MM.1S (cell line): ENCODE data around the gene MDM1.

Experiments used
- DNase-seq: peaks from one replicate; pipeline ENCODE4 v3.0.0-alpha.2; 2015
- H2AFZ ChIP-seq: fragments of 300-600 bp; sonication (generic); 2 replicates; pipeline ENCODE4 v1.6.0; 2016; ENCODE audit warnings: antibody characterized with exemption, low read length
- H3F3A ChIP-seq: fragments of 300-600 bp; sonication (generic); 2 replicates; pipeline ENCODE4 v1.6.1; 2016; ENCODE audit warnings: mild to moderate bottlenecking, antibody characterized with exemption, low read length, moderate library complexity, mixed read lengths; ENCODE audit not compliant: insufficient read depth
- H3K27ac ChIP-seq: fragments of 300-600 bp; sonication (generic); 2 replicates; pipeline ENCODE4 v1.5.1; 2016; ENCODE audit warnings: mild to moderate bottlenecking, low read length
- H3K27me3 ChIP-seq: fragments of 300-600 bp; sonication (generic); replicated peaks from 2 replicates; pipeline ENCODE4 v1.6.0; 2016; ENCODE audit warnings: low read length; ENCODE audit not compliant: insufficient read depth
- H3K36me3 ChIP-seq: fragments of 300-600 bp; sonication (generic); replicated peaks from 2 replicates; pipeline ENCODE4 v1.6.1; 2016; ENCODE audit warnings: mild to moderate bottlenecking, low read length, mixed read lengths; ENCODE audit not compliant: insufficient read depth
- H3K4me1 ChIP-seq: fragments of 300-600 bp; sonication (generic); 2 replicates; pipeline ENCODE4 v1.6.1; 2016; ENCODE audit warnings: low read length, mixed read lengths
- H3K4me2 ChIP-seq: fragments of 300-600 bp; sonication (generic); 2 replicates; pipeline ENCODE4 v1.6.0; 2016; ENCODE audit warnings: low read depth, low read length
- H3K4me3 ChIP-seq: fragments of 300-600 bp; sonication (generic); 2 replicates; pipeline ENCODE4 v1.5.1; 2016; ENCODE audit warnings: low read length, mixed read lengths
- H3K79me2 ChIP-seq: fragments of 300-600 bp; sonication (generic); 2 replicates; pipeline ENCODE4 v1.6.1; 2016; ENCODE audit warnings: mixed run types, low read length, mixed read lengths
- H3K9ac ChIP-seq: fragments of 300-600 bp; sonication (generic); 2 replicates; pipeline ENCODE4 v1.6.1; 2016; ENCODE audit warnings: low read length, mixed read lengths
- H3K9me2 ChIP-seq: fragments of 300-600 bp; sonication (generic); replicated peaks from 2 replicates; pipeline ENCODE4 v1.6.1; 2016; ENCODE audit warnings: mild to moderate bottlenecking, low read length, mixed read lengths; ENCODE audit not compliant: insufficient read depth
- H3K9me3 ChIP-seq: fragments of 300-600 bp; sonication (generic); replicated peaks from 2 replicates; pipeline ENCODE4 v1.6.1; 2016; ENCODE audit warnings: mild to moderate bottlenecking, low read length, mixed read lengths; ENCODE audit not compliant: insufficient read depth
- H4K20me1 ChIP-seq: fragments of 300-600 bp; sonication (generic); 2 replicates; pipeline ENCODE4 v1.6.1; 2016; ENCODE audit warnings: mild to moderate bottlenecking, low read length, moderate library complexity, mixed read lengths; ENCODE audit not compliant: insufficient read depth
- EZH2 ChIP-seq: fragments of 300-600 bp; sonication (generic); optimal IDR thresholded peaks from 2 replicates; pipeline ENCODE3; 2017; ENCODE audit warnings: low read depth, mild to moderate bottlenecking, antibody characterized with exemption, low read length, mixed read lengths
- EZH2phosphoT487 ChIP-seq: fragments of 300-600 bp; sonication (generic); IDR thresholded peaks from 2 replicates; pipeline ENCODE4 v1.6.1; 2018; ENCODE audit warnings: antibody characterized with exemption, low read length
- TF ChIP-seq, protein P1 (sequence below): fragments of 300-600 bp; sonication (generic); IDR thresholded peaks from 2 replicates; pipeline ENCODE4 v1.5.1; 2016; ENCODE audit warnings: antibody characterized with exemption, low read length, mixed read lengths

The MDM1 gene

DNA sequence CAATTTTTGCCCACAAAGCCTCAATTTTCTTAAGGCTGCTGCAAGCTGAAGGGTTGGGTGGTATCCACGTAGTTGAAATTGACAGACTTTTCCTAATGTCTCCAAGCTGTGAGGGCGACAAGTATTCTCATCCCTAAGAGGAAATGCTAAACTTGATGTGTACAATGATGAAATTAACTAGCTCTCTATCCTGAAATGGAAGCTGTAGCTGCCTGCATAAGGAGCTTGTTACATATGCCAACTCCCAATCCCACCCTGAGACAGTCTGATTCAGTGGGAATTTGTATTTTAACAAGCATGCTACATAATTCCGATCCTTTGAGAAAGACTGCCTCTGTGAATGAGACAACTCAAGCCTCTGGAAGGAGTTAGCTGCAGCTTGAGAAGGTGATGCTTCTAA is 45.7 kb upstream of the MDM1 start:
- H3K4me1 ChIP-seq = peaks cover 50% of the 10 kb centered on the region
- DNase-seq = no peak

DNA sequence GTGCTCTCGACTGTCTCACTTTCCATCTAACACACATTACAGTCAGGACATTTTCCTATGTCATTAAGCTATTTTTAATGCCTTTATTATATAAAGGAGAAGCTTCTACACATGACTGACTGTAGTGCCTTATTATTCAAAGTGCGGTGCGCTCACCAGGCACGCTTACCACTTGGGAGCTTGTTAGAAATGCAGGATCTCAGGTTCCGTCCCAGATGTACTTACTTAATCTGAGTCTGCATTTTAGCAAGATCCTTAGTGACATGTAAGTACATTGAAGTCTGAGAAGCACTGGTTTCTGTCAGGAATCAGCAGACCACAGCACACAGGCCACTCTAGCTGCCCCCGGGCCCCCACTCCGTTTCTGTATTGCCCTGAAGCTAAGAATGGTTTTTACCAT is 44.7 kb upstream of the MDM1 start:
- no peaks in the 10 kb centered on the region for H3K9me2 ChIP-seq
- no peak overlapping the region for H3K4me2 ChIP-seq
- no peaks in the 10 kb centered on the region for H3K9me3 ChIP-seq
- no peaks in the 10 kb centered on the region for H4K20me1 ChIP-seq
- DNase-seq = no peak
- TF ChIP-seq EZH2phosphoT487 (no peak), EZH2 (no peak)
- TF ChIP-seq, protein P1, sequence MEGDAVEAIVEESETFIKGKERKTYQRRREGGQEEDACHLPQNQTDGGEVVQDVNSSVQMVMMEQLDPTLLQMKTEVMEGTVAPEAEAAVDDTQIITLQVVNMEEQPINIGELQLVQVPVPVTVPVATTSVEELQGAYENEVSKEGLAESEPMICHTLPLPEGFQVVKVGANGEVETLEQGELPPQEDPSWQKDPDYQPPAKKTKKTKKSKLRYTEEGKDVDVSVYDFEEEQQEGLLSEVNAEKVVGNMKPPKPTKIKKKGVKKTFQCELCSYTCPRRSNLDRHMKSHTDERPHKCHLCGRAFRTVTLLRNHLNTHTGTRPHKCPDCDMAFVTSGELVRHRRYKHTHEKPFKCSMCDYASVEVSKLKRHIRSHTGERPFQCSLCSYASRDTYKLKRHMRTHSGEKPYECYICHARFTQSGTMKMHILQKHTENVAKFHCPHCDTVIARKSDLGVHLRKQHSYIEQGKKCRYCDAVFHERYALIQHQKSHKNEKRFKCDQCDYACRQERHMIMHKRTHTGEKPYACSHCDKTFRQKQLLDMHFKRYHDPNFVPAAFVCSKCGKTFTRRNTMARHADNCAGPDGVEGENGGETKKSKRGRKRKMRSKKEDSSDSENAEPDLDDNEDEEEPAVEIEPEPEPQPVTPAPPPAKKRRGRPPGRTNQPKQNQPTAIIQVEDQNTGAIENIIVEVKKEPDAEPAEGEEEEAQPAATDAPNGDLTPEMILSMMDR = no peak
- H3F3A ChIP-seq = peaks cover 24% of the 10 kb centered on the region
- no peak overlapping the region for H3K27ac ChIP-seq
- H3K4me3 ChIP-seq = no peak overlapping the region
- H2AFZ ChIP-seq = no peak overlapping the region
- H3K4me1 ChIP-seq = peaks cover 53% of the 10 kb centered on the region
- H3K9ac ChIP-seq = no peak overlapping the region
- H3K36me3 ChIP-seq = no peaks in the 10 kb centered on the region
- H3K79me2 ChIP-seq = no peaks in the 10 kb centered on the region
- H3K27me3 ChIP-seq = no peaks in the 10 kb centered on the region

More for the DNA sequence above, 45.7 kb upstream of the MDM1 start:
- H3K4me2 ChIP-seq = no peak overlapping the region
- no peaks in the 10 kb centered on the region for H3K79me2 ChIP-seq
- H3K4me3 ChIP-seq = no peak overlapping the region
- no peak overlapping the region for H3K9ac ChIP-seq
- TF ChIP-seq EZH2 (no peak), EZH2phosphoT487 (no peak)
- TF ChIP-seq, protein P1 = no peak
- H3K9me3 ChIP-seq = no peaks in the 10 kb centered on the region
- no peak overlapping the region for H3K27ac ChIP-seq
- no peaks in the 10 kb centered on the region for H4K20me1 ChIP-seq
- no peaks in the 10 kb centered on the region for H3K9me2 ChIP-seq
- H2AFZ ChIP-seq = no peak overlapping the region
- no peaks in the 10 kb centered on the region for H3K36me3 ChIP-seq
- peaks cover 24% of the 10 kb centered on the region for H3F3A ChIP-seq
- no peaks in the 10 kb centered on the region for H3K27me3 ChIP-seq

DNA sequence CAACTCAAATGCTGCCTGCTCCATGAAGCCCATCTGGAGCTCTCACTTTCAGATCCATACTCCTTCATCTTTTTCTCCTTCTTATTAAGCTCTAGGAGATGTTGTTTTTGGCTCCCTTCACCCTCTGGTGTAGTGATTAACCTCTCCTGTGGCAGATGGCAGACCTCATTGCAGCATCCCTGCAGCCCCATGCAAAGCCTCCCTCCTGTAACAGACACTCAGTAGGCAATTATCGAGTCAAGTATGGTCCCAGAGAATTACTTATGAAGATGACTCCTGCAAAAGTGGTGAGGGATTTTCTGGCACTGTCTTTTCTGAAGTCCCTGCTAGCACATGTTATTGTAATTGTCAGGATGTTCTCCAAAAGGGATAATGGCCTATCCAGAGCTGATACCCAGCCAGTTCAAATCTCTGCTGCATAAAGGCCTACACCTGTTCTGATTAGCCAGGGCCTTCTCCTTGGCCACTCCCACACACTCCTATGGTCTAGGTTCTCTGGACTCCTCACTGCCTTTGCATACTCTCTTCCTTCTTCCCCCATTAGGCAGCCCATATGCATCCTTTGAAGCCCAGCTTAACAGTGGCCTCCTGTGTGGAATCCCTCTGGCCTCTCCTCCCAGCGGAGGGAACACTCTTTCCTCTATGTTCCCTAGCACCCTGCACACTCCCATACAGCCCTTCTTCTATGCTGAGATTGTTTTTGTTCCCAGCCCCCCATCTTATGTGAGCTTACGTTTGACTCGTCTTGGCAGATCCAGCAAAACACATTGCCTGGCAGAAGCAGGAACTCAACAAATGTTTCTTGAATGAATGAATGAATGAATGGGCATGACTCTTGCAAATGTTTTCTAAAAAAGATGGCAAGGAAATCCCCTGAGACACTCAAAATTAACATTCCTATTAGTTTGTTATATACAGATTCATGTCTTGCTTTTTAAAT is 43.9 kb upstream of the MDM1 start:
- Histone ChIP-seq H3K9me2 (no peaks in the 10 kb centered on the region), H3K27ac (peak overlapping the region; percentile 100), H3K9ac (peak overlapping the region; percentile 97), H3K79me2 (no peaks in the 10 kb centered on the region), H2AFZ (peak overlapping the region; percentile 64), H3K4me1 (peaks cover 53% of the 10 kb centered on the region), H4K20me1 (no peaks in the 10 kb centered on the region), H3K4me2 (peak overlapping the region; percentile 99), H3K4me3 (no peak overlapping the region), H3K36me3 (no peaks in the 10 kb centered on the region), H3F3A (peaks cover 24% of the 10 kb centered on the region), H3K27me3 (no peaks in the 10 kb centered on the region), H3K9me3 (no peaks in the 10 kb centered on the region)
- TF ChIP-seq, protein P1 = no peak
- no peak for TF ChIP-seq EZH2phosphoT487
- TF ChIP-seq EZH2 = no peak
- DNase-seq = no peak
